Brain microvascular endothelial cell (primary cell): Measurements from ENCODE around the gene IVL.

Experiments used
- DNase-seq: peaks from one replicate; pipeline ENCODE4 v3.0.0-alpha.2; 2020
- H3K27ac ChIP-seq: fragments of 250-450 bp; sonication (Bioruptor Pico); 2 replicates; pipeline ENCODE4 v1.5.1; 2020; ENCODE audit warnings: mild to moderate bottlenecking, moderate library complexity
- H3K27me3 ChIP-seq: fragments of 250-450 bp; sonication (Bioruptor Pico); replicated peaks from 2 replicates; pipeline ENCODE4 v1.5.1; 2020; ENCODE audit warnings: mild to moderate bottlenecking
- H3K36me3 ChIP-seq: fragments of 250-450 bp; sonication (Bioruptor Pico); replicated peaks from 2 replicates; pipeline ENCODE4 v1.5.1; 2020; ENCODE audit warnings: mild to moderate bottlenecking
- H3K4me3 ChIP-seq: 2 replicates; pipeline ENCODE4 v1.5.1; 2011; ENCODE audit warnings: low read depth, mild to moderate bottlenecking, control low read depth, low read length, moderate library complexity
- in situ Hi-C: cut with HindIII; loops from 2 replicates; pipeline ENCODE4 v1.10.0; 2017; ENCODE audit warnings: low sequenced_read_pairs, low pct_ligation_motif_present
- TF ChIP-seq, protein P1 (sequence below): IDR thresholded peaks from 2 replicates; pipeline ENCODE4 v1.5.1; 2011; ENCODE audit warnings: low read depth, mild to moderate bottlenecking, moderate library complexity, low read length, control low read depth, inconsistent platforms; ENCODE audit errors: missing control alignments

IVL gene

DNA sequence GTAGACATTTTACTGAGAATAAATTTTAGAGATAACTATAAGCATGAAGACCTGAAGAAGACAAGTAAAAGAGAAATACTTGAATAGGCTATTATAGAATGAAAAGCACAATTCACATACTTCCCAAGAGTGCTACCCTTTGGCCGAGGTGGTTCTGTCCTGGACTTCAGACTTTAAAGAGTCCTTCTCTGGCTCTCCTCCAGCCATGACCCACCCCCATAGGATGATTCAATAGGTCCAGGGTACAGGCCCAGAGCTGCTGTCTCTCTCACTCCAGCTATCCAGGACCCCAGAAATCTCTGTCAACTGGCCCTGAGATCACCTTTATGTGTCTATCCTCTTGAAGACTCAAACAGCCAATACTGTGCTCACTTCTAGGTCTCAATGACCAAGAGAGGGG lies 31.5 kb upstream of the IVL start:
- H3K4me3 ChIP-seq, result no peak overlapping the region
- no peak overlapping the region for H3K27ac ChIP-seq
- H3K27me3 ChIP-seq, result no peaks in the 10 kb centered on the region
- in situ Hi-C loops, result no loop called here
- DNase-seq, result no peak
- TF ChIP-seq, protein P1, sequence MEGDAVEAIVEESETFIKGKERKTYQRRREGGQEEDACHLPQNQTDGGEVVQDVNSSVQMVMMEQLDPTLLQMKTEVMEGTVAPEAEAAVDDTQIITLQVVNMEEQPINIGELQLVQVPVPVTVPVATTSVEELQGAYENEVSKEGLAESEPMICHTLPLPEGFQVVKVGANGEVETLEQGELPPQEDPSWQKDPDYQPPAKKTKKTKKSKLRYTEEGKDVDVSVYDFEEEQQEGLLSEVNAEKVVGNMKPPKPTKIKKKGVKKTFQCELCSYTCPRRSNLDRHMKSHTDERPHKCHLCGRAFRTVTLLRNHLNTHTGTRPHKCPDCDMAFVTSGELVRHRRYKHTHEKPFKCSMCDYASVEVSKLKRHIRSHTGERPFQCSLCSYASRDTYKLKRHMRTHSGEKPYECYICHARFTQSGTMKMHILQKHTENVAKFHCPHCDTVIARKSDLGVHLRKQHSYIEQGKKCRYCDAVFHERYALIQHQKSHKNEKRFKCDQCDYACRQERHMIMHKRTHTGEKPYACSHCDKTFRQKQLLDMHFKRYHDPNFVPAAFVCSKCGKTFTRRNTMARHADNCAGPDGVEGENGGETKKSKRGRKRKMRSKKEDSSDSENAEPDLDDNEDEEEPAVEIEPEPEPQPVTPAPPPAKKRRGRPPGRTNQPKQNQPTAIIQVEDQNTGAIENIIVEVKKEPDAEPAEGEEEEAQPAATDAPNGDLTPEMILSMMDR, result no peak
- no peaks in the 10 kb centered on the region for H3K36me3 ChIP-seq

GRCh38 chr1:152878042-152878441 lies 30.3 kb upstream of the IVL start, which contains the start of gene SMCP:
SMCP (plus strand) TSS chr1:152878322; CDS start chr1:152884423, 6,101 bp downstream.
- Histone ChIP-seq H3K27me3 (no peaks in the 10 kb centered on the region), H3K27ac (no peak within 1 kb of the TSS), H3K36me3 (no peaks in the 10 kb centered on the region), H3K4me3 (no peak within 1 kb of the TSS)
- in situ Hi-C loops, result no loop called here
- TF ChIP-seq, protein P1, result peak; percentile 31
- no peak for DNase-seq

GRCh38 chr1:152879559-152880198 lies 28.7 kb upstream of the IVL start:
- in situ Hi-C loops, result no loop called here
- TF ChIP-seq, protein P1, result no peak
- Histone ChIP-seq H3K36me3 (no peaks in the 10 kb centered on the region), H3K27me3 (no peaks in the 10 kb centered on the region), H3K27ac (no peak overlapping the region), H3K4me3 (no peak overlapping the region)
- no peak for DNase-seq

DNA sequence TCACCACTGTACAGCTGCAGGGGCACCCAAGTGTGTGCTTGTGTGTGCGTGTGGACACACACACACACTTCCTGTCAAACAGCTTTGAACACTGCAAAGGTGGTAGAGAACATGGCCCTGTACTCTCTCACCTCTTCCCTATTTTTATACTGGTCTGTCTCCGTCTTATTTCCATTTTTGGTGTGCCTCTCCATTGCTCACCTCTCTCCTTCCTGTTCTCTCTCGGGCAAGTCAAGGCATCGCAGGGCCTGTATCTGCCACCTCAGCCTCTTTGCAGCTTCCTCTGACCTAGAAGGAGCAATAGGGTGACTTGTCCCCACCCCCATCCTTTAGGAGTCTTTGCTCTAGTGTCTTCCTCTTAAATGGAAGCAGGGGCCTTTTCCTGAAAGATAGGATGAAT lies 28.0 kb upstream of the IVL start:
- DNase-seq, result no peak
- Histone ChIP-seq H3K27ac (no peak overlapping the region), H3K27me3 (no peaks in the 10 kb centered on the region), H3K4me3 (no peak overlapping the region), H3K36me3 (no peaks in the 10 kb centered on the region)
- TF ChIP-seq, protein P1, result no peak
- in situ Hi-C loops, result no loop called here

DNA sequence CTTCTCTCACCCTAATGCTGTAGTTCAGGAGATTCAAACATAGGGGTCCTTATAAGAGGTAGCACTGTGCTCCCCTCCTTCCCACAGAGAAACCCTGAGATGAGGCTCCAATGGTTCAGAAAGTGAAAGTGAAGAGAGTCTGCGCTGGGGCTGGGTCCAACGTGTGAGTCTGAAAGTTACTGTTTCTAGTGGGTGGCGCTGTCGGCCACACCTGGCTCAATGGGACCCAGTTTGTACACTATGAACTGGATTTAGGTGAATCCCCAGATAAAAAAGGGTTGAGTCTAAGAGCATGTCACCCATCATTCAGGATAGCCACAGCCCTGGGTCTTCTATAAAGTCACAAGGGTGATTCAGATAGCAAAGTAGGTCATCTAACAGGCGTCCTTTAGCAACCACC lies 27.4 kb upstream of the IVL start:
- H3K36me3 ChIP-seq, result no peaks in the 10 kb centered on the region
- no peaks in the 10 kb centered on the region for H3K27me3 ChIP-seq
- TF ChIP-seq, protein P1, result no peak
- H3K27ac ChIP-seq, result no peak overlapping the region
- in situ Hi-C loops, result no loop called here
- H3K4me3 ChIP-seq, result no peak overlapping the region
- DNase-seq, result no peak

- no peaks in the 10 kb centered on the region for H3K27me3 ChIP-seq
- H3K4me3 ChIP-seq, result no peak overlapping the region
- no peaks in the 10 kb centered on the region for H3K36me3 ChIP-seq
- TF ChIP-seq, protein P1, result no peak
- H3K27ac ChIP-seq, result no peak overlapping the region
- in situ Hi-C loops, result no loop called here
- DNase-seq, result no peak
These were observed 24.3 kb upstream of the IVL start for GRCh38 chr1:152884085-152884484.
